Mucosa of rectum (tissue), 2 donors: ENCODE measurements around the gene DMD.
"Not testable (repeated sequence)": the region's sequence is repeated elsewhere in the genome, so short reads cannot be mapped to it uniquely, and the experiment has no call there.

Experiments used
- H3K27ac ChIP-seq, 2 donors: one replicate each; pipeline ENCODE4 v1.7.0; 2013; ENCODE audit warnings: inconsistent platforms in 2 of 2, low read depth in 2 of 2, low read length in 2 of 2
- H3K27me3 ChIP-seq, 2 donors: one replicate each; pipeline ENCODE4 v1.7.0; 2013; ENCODE audit warnings: low read length in 2 of 2; ENCODE audit not compliant: control insufficient read depth in 2 of 2, insufficient read depth in 2 of 2
- H3K36me3 ChIP-seq, 2 donors: one replicate each; pipeline ENCODE4 v1.7.0; 2013; ENCODE audit warnings: low read length in 2 of 2; ENCODE audit not compliant: control insufficient read depth in 2 of 2, insufficient read depth in 2 of 2
- H3K4me1 ChIP-seq, 2 donors: one replicate each; pipeline ENCODE4 v1.7.0; 2013; ENCODE audit warnings: low read length in 2 of 2, mild to moderate bottlenecking in 1 of 2; ENCODE audit not compliant: control insufficient read depth in 2 of 2, insufficient read depth in 2 of 2
- H3K4me3 ChIP-seq, 2 donors: one replicate each; pipeline ENCODE4 v1.7.0; 2013; ENCODE audit warnings: low read length in 2 of 2
- H3K9ac ChIP-seq, 2 donors: one replicate each; pipeline ENCODE4 v1.7.0; 2013; ENCODE audit warnings: low read length in 2 of 2, low read depth in 1 of 2, mild to moderate bottlenecking in 1 of 2
- H3K9me3 ChIP-seq, 2 donors: one replicate each; pipeline ENCODE4 v1.7.0; 2013; ENCODE audit warnings: low read length in 2 of 2; ENCODE audit not compliant: control insufficient read depth in 2 of 2
- donor health status: healthy.
- donor health status: Normal muscosa, but diverticular disease.

The DMD gene

DNA sequence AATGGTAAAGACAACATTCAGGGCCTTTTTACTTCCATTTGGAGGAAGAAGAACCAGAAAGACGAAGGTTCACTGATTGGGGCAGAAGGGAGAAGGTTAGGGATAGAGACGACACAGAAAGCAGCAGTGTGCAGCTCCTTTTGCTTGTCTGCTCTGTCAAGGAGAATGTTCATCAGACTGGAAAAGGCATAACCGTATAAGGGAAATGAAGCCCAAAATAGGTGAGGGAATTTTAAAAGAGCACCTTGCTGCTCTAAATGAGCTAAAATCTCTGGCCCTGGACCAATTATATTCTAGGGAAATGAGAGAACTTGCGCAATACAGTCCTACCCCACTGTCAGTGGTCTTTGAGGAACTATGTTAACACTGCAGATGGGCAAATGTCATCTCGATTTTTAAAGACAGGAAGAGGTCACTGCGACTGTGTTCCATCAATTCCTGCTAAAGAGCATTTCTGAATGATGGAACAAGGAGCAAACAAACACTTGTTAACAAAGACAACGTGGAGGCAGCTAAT, 1229.7 kb downstream of the DMD start:
- no peaks in the 10 kb centered on the region for H3K9me3 ChIP-seq
- no peak overlapping the region for H3K9ac ChIP-seq
- no peak overlapping the region for H3K27ac ChIP-seq
- H3K4me3 ChIP-seq: no peak overlapping the region
- H3K27me3 ChIP-seq: no peaks in the 10 kb centered on the region
- no peaks in the 10 kb centered on the region for H3K4me1 ChIP-seq
- H3K36me3 ChIP-seq: no peaks in the 10 kb centered on the region

- H3K36me3 ChIP-seq: no peaks in the 10 kb centered on the region
- no peak overlapping the region for H3K9ac ChIP-seq
- no peak overlapping the region for H3K4me3 ChIP-seq
- no peaks in the 10 kb centered on the region for H3K27me3 ChIP-seq
- H3K9me3 ChIP-seq: no peaks in the 10 kb centered on the region
- H3K27ac ChIP-seq: no peak overlapping the region
- H3K4me1 ChIP-seq: no peaks in the 10 kb centered on the region
These were observed 1241.6 kb downstream of the DMD start for GRCh38 chrX:31969714-31970113.

DNA sequence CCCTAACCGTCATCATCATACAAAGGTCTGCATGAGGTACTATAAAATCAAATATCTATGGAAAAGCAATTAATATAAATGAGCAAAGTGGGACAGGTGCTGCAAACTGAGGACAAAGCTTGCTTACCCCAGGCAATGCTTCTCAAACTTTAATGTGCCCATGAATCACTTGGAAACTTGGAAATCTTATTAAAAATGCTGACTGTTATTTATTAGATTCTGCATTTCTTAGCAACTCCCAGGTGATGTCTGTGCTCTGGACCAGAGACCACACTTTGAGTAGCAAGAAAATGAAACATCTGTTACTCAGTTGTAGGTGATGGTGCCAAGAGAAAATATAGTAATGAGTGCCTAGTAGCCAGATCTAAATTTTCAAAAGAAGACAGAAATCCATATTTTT, 1249.1 kb downstream of the DMD start:
- H3K9ac ChIP-seq: no peak overlapping the region
- no peaks in the 10 kb centered on the region for H3K9me3 ChIP-seq
- H3K36me3 ChIP-seq: no peaks in the 10 kb centered on the region
- H3K4me3 ChIP-seq: no peak overlapping the region
- no peak overlapping the region for H3K27ac ChIP-seq
- no peaks in the 10 kb centered on the region for H3K4me1 ChIP-seq
- no peaks in the 10 kb centered on the region for H3K27me3 ChIP-seq

DNA sequence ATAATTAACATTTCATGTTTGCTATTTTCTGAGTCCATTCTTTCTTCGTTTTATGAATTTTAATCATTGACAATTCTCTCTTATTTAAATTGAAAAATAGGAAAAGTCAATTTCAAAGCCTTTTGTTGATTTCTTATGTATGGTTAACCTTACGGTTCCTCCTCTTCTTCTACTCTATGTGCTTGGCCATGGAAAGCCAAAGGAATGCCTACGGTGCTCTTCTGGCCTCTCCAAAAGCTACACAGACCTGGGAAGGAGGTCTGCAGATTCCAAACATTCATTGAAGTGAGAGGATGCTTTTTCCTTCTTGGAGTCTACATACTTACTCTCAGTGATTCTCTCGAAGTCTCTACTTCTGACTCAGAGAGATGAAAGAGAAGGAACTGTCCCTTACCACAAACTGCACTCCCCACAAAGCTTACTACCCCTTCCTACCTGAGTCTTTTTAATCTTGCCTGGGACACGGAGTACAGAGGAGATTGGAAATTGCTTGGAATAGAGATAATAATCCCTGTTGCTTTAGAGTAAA, 1276.4 kb downstream of the DMD start:
- Histone ChIP-seq H3K9ac (no peak overlapping the region), H3K36me3 (no peaks in the 10 kb centered on the region), H3K4me3 (no peak overlapping the region), H3K27me3 (no peaks in the 10 kb centered on the region), H3K27ac (no peak overlapping the region), H3K9me3 (no peaks in the 10 kb centered on the region), H3K4me1 (no peaks in the 10 kb centered on the region)

DNA sequence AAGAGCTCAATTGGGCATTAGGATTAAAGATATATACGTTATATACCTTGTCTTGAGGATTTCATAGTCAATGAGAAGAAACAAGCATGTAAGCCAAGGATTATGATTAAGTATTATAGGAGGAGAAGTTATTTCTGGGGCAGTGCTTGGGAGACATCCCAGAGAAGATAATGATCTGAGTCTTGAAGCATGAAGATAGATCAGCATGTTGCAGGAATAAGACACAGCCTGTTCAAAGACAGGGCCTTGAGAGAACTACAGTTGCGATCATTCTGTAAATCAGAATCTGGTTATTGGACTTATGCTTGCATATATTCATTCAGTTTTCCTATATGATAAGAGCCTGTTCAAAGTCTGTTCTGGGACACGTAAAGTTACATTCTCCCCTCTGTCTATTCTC, 1277.3 kb downstream of the DMD start:
- no peak overlapping the region for H3K9ac ChIP-seq
- H3K27me3 ChIP-seq: no peaks in the 10 kb centered on the region
- no peak overlapping the region for H3K4me3 ChIP-seq
- H3K27ac ChIP-seq: no peak overlapping the region
- H3K36me3 ChIP-seq: no peaks in the 10 kb centered on the region
- H3K9me3 ChIP-seq: no peaks in the 10 kb centered on the region
- no peaks in the 10 kb centered on the region for H3K4me1 ChIP-seq

GRCh38 chrX:31932769-31933168, 1278.6 kb downstream of the DMD start:
- Histone ChIP-seq H3K4me3 (no peak overlapping the region), H3K36me3 (no peaks in the 10 kb centered on the region), H3K4me1 (no peaks in the 10 kb centered on the region), H3K9me3 (no peaks in the 10 kb centered on the region), H3K27me3 (no peaks in the 10 kb centered on the region), H3K27ac (no peak overlapping the region), H3K9ac (no peak overlapping the region)

DNA sequence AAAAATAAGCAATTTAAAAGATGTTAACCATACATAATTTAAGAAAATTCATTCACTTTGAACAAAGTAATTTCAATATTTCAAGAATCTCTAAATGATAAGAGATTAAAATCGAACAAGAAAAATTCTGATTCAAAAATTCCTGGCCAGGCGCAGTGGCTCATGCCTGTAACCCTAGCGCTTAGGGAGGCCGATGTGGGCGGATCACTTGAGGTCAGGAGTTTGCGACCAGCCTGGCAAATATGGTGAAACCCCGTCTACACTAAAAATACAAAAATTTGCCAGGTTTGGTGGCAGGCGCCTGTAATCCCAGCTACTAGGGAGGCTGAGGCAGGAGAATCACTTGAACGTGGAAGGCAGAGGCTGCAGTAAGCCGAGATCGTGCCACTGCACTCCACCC, 1279.0 kb downstream of the DMD start:
- H3K27ac ChIP-seq, H3K4me3 ChIP-seq, H3K36me3 ChIP-seq, H3K9me3 ChIP-seq, H3K27me3 ChIP-seq, H3K9ac ChIP-seq, H3K4me1 ChIP-seq: not testable (repeated sequence)

GRCh38 chrX:31931225-31931624, 1280.1 kb downstream of the DMD start:
- H3K4me3 ChIP-seq: no peak overlapping the region
- H3K9me3 ChIP-seq: no peaks in the 10 kb centered on the region
- no peak overlapping the region for H3K9ac ChIP-seq
- no peaks in the 10 kb centered on the region for H3K27me3 ChIP-seq
- no peaks in the 10 kb centered on the region for H3K36me3 ChIP-seq
- H3K4me1 ChIP-seq: no peaks in the 10 kb centered on the region
- H3K27ac ChIP-seq: no peak overlapping the region

- Histone ChIP-seq H3K27ac (no peak overlapping the region), H3K9me3 (no peaks in the 10 kb centered on the region), H3K9ac (no peak overlapping the region), H3K4me3 (no peak overlapping the region), H3K4me1 (no peaks in the 10 kb centered on the region), H3K27me3 (no peaks in the 10 kb centered on the region), H3K36me3 (no peaks in the 10 kb centered on the region)
These were observed 1282.0 kb downstream of the DMD start for GRCh38 chrX:31929366-31929765.

DNA sequence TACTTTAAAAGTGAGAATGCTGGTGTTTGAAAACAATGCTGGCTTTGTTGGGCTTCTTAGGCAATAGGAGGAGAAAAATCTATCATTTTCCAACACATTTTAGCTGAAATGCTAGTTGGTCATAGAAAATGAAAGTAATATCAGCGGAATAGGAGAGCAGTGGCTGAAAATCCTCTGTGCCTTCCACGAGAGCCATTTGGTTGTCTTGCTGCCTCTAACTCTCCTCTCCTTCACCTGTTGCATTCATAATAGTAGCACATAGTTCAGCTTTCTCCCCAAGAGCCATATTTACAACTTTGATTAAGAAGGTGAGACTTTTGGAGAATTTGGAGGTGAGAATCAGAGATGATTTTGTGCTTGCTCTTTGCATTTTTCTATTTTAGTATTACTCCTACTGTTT, 1290.1 kb downstream of the DMD start:
- Histone ChIP-seq H3K4me1 (no peaks in the 10 kb centered on the region), H3K36me3 (no peaks in the 10 kb centered on the region), H3K9ac (no peak overlapping the region), H3K4me3 (no peak overlapping the region), H3K27me3 (no peaks in the 10 kb centered on the region), H3K9me3 (no peaks in the 10 kb centered on the region), H3K27ac (no peak overlapping the region)
